ENCODE results near the gene NCBP3.

NCBP3 gene

DNA sequence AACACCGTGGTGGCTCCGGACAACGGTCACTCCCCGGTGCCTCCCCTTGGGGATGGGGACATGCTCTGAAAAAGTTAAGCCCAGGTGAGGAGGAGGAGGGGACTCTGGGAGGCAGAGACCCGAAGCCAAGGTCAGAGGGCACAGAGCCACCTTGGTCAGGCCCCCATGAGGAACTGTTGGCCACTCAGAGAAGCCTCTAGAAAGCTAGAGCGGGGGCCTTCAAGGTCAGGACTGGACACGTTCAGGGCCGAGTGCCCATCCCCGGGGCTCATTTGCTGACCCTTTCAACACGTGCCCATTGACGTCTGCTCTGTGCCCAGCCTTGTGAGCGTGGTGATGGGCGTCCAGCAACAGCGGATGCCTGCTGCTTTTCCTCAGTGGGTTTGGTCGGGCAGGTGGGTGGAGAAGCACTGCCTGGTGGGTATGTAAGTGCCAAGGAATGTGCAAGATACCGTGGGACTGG lies 84.1 kb downstream of the NCBP3 start:
- Histone ChIP-seq H4K8ac (ENCODE audit: low read depth, low read length) (no peak overlapping the region), H4K12ac (ENCODE audit: low read depth, low read length) (no peak overlapping the region), H2AK5ac (ENCODE audit: low read length) (no peak overlapping the region), H3K14ac (ENCODE audit: low read length) (no peak overlapping the region), H3K79me1 (ENCODE audit: low read length) (no peaks in the 10 kb centered on the region), H3K4me2 (ENCODE audit: low read length) (no peak overlapping the region), H3K36me3 (ENCODE audit: control insufficient read depth in 1 of 2, insufficient read depth in 2 of 2, low read length in 2 of 2) (no peaks in the 10 kb centered on the region), H4K91ac (ENCODE audit: low read depth, low read length) (no peak overlapping the region), H3K4me3 (ENCODE audit: low read depth, low read length) (no peak overlapping the region), H2BK5ac (ENCODE audit: low read depth, low read length, poor library complexity) (no peak overlapping the region), H2AFZ (ENCODE audit: insufficient read depth, low read length, poor library complexity) (no peak overlapping the region), H3K4me1 (ENCODE audit: control insufficient read depth in 1 of 2, insufficient read depth in 2 of 2, low read length in 2 of 2) (no peaks in the 10 kb centered on the region), H3K18ac (ENCODE audit: low read length) (no peak overlapping the region), H3K79me2 (ENCODE audit: control insufficient read depth, insufficient read depth, low read length, poor library complexity) (no peaks in the 10 kb centered on the region), H3K9me3 (ENCODE audit: insufficient read depth, low read depth, low read length) (peaks cover 6% of the 10 kb centered on the region), H3K9ac (ENCODE audit: low read length) (no peak overlapping the region), H2BK12ac (ENCODE audit: low read length) (no peak overlapping the region), H2BK120ac (ENCODE audit: insufficient read depth, low read length, poor library complexity) (no peak overlapping the region), H3K27me3 (ENCODE audit: insufficient read depth, low read length) (no peaks in the 10 kb centered on the region), H3K23ac (ENCODE audit: low read length) (no peak overlapping the region), H3K4ac (ENCODE audit: low read depth, low read length) (no peak overlapping the region), H3K27ac (ENCODE audit: low read depth, low read length) (no peak overlapping the region)
- no peak for DNase-seq
- WGBS (ENCODE audit: extremely low coverage, insufficient coverage, insufficient read length) = no CpG with 5 or more reads among the region's 16 CpGs

DNA sequence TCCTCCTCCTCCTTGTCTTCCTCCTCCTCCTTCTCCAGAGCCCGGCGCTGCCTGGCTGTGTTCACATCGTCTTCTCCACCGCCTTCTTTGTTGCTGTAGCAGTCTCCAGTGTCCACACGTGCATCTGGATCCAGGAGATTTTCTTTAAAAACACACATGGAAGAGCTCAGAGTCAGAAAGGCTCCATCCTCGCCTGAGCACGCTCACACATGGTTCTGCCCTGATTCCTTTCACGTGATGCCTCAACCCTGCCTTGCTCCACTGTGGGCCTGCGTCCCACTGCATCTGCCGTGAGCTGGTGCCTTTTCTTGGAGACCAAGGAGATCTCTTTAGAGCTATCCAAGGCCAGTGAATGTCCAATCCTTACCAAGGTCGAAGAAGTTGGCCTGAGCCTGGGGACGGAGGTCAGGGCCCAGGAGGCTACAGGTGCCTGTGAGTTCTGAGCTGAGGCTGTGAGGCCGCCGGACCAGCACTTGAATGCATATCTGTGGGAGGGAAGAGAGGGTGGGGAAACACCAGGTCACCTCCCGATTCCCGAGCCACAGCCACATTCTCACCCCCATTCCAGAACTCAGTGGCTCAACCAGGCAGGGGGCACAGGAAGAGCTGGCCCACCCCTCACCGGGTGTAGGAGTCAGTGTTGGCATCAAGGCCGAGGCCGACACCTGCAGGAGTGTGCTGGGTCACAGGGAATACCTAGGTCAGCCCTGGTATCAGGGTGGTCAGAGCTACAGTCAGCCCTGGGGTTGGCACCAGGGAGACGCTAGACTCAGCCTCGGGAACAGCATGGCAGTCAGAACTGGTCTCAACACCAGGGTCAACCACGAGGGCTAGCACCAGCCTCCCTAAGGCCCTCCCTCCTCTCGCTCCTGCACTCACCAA lies 84.8 kb downstream of the NCBP3 start:
- Histone ChIP-seq H2AFZ (ENCODE audit: insufficient read depth, low read length, poor library complexity) (no peak overlapping the region), H3K14ac (ENCODE audit: low read length) (no peak overlapping the region), H3K18ac (ENCODE audit: low read length) (no peak overlapping the region), H3K4me1 (ENCODE audit: control insufficient read depth in 1 of 2, insufficient read depth in 2 of 2, low read length in 2 of 2) (no peaks in the 10 kb centered on the region), H3K4ac (ENCODE audit: low read depth, low read length) (no peak overlapping the region), H3K9me3 (ENCODE audit: insufficient read depth, low read depth, low read length) (peaks cover 6% of the 10 kb centered on the region), H4K12ac (ENCODE audit: low read depth, low read length) (no peak overlapping the region), H3K27ac (ENCODE audit: low read depth, low read length) (no peak overlapping the region), H3K27me3 (ENCODE audit: insufficient read depth, low read length) (no peaks in the 10 kb centered on the region), H3K79me1 (ENCODE audit: low read length) (no peaks in the 10 kb centered on the region), H3K9ac (ENCODE audit: low read length) (no peak overlapping the region), H3K79me2 (ENCODE audit: control insufficient read depth, insufficient read depth, low read length, poor library complexity) (no peaks in the 10 kb centered on the region), H2BK12ac (ENCODE audit: low read length) (no peak overlapping the region), H2BK5ac (ENCODE audit: low read depth, low read length, poor library complexity) (no peak overlapping the region), H3K4me2 (ENCODE audit: low read length) (no peak overlapping the region), H3K4me3 (ENCODE audit: low read depth, low read length) (no peak overlapping the region), H2AK5ac (ENCODE audit: low read length) (no peak overlapping the region), H4K8ac (ENCODE audit: low read depth, low read length) (no peak overlapping the region), H3K36me3 (ENCODE audit: control insufficient read depth in 1 of 2, insufficient read depth in 2 of 2, low read length in 2 of 2) (no peaks in the 10 kb centered on the region), H3K23ac (ENCODE audit: low read length) (no peak overlapping the region), H2BK120ac (ENCODE audit: insufficient read depth, low read length, poor library complexity) (no peak overlapping the region), H4K91ac (ENCODE audit: low read depth, low read length) (no peak overlapping the region)
- no CpG with 5 or more reads among the region's 23 CpGs for WGBS (ENCODE audit: extremely low coverage, insufficient coverage, insufficient read length)
- no peak for DNase-seq

DNA sequence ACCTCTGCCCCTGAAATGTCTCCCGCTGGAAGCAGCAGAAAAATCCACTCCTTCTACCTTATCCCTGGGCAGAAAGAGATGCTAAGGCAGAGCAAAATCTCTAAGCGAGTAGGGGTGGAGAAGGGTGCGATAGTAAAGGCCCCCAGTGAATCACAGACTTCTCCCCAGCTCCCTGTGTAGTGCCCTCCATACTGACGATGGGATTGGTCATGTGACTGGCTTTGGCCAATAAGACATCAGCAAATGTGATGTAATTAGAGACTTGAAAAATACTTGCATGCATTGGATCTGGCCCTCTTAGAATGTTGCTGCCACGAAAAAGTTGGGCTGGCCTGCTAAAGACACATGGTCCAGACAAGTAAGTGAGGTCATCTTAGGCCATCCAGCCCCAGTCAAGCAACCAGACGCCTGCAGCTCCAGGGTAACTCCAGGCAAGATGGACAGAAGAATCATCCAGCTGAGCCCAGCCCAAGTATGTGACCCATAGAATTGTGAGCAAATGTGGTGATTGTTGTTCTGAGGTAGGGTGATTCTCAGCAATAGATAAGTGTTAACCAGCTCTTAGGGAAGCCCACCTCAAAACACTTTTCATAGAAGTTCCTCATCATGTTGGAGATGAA lies 86.3 kb downstream of the NCBP3 start:
- no peak overlapping the region for H4K91ac ChIP-seq (ENCODE audit: low read depth, low read length)
- peaks cover 4 to 6% of the 10 kb centered on the region in 2 experiments for H3K4me1 ChIP-seq (ENCODE audit: control insufficient read depth in 1 of 2, insufficient read depth in 2 of 2, low read length in 2 of 2)
- H3K4me3 ChIP-seq (ENCODE audit: low read depth, low read length) = no peak overlapping the region
- H3K9me3 ChIP-seq (ENCODE audit: insufficient read depth, low read depth, low read length) = peaks cover 6% of the 10 kb centered on the region
- WGBS (ENCODE audit: extremely low coverage, insufficient coverage, insufficient read length) = no CpG with 5 or more reads among the region's 6 CpGs
- no peak overlapping the region for H2AFZ ChIP-seq (ENCODE audit: insufficient read depth, low read length, poor library complexity)
- no peak overlapping the region for H2BK120ac ChIP-seq (ENCODE audit: insufficient read depth, low read length, poor library complexity)
- H3K9ac ChIP-seq (ENCODE audit: low read length) = no peak overlapping the region
- H3K4me2 ChIP-seq (ENCODE audit: low read length) = no peak overlapping the region
- no peaks in the 10 kb centered on the region for H3K36me3 ChIP-seq (ENCODE audit: control insufficient read depth in 1 of 2, insufficient read depth in 2 of 2, low read length in 2 of 2)
- H3K27me3 ChIP-seq (ENCODE audit: insufficient read depth, low read length) = no peaks in the 10 kb centered on the region
- H3K27ac ChIP-seq (ENCODE audit: low read depth, low read length) = no peak overlapping the region
- H2BK5ac ChIP-seq (ENCODE audit: low read depth, low read length, poor library complexity) = no peak overlapping the region
- no peak overlapping the region for H3K4ac ChIP-seq (ENCODE audit: low read depth, low read length)
- H2BK12ac ChIP-seq (ENCODE audit: low read length) = no peak overlapping the region
- no peak overlapping the region for H4K12ac ChIP-seq (ENCODE audit: low read depth, low read length)
- H3K23ac ChIP-seq (ENCODE audit: low read length) = no peak overlapping the region
- no peak overlapping the region for H3K18ac ChIP-seq (ENCODE audit: low read length)
- no peak overlapping the region for H4K8ac ChIP-seq (ENCODE audit: low read depth, low read length)
- peaks cover 3% of the 10 kb centered on the region for H3K79me1 ChIP-seq (ENCODE audit: low read length)
- DNase-seq = no peak
- H2AK5ac ChIP-seq (ENCODE audit: low read length) = no peak overlapping the region
- peaks cover 3% of the 10 kb centered on the region for H3K79me2 ChIP-seq (ENCODE audit: control insufficient read depth, insufficient read depth, low read length, poor library complexity)
- H3K14ac ChIP-seq (ENCODE audit: low read length) = no peak overlapping the region

GRCh38 chr17:3755335-3756030 lies 90.6 kb downstream of the NCBP3 start:
- WGBS (ENCODE audit: extremely low coverage, insufficient coverage, insufficient read length) = no CpG with 5 or more reads among the region's 20 CpGs
- peak overlapping the region; percentile 7 for H3K27ac ChIP-seq (ENCODE audit: low read depth, low read length)
- H2AK5ac ChIP-seq (ENCODE audit: low read length) = peak overlapping the region; percentile 95
- H3K4me3 ChIP-seq (ENCODE audit: low read depth, low read length) = peak overlapping the region; percentile 66
- H3K4me1 ChIP-seq (ENCODE audit: control insufficient read depth in 1 of 2, insufficient read depth in 2 of 2, low read length in 2 of 2) = peaks cover 4 to 6% of the 10 kb centered on the region in 2 experiments
- DNase-seq = no peak
- peak overlapping the region; percentile 2 for H3K9ac ChIP-seq (ENCODE audit: low read length)
- peak overlapping the region; percentile 59 for H2BK120ac ChIP-seq (ENCODE audit: insufficient read depth, low read length, poor library complexity)
- peak overlapping the region; percentile 95 for H4K8ac ChIP-seq (ENCODE audit: low read depth, low read length)
- peak overlapping the region; percentile 97 for H4K12ac ChIP-seq (ENCODE audit: low read depth, low read length)
- peak overlapping the region; percentile 100 for H2AFZ ChIP-seq (ENCODE audit: insufficient read depth, low read length, poor library complexity)
- H3K23ac ChIP-seq (ENCODE audit: low read length) = no peak overlapping the region
- peak overlapping the region; percentile 82 for H3K4me2 ChIP-seq (ENCODE audit: low read length)
- no peaks in the 10 kb centered on the region for H3K27me3 ChIP-seq (ENCODE audit: insufficient read depth, low read length)
- peak overlapping the region; percentile 53 for H3K18ac ChIP-seq (ENCODE audit: low read length)
- no peak overlapping the region for H2BK12ac ChIP-seq (ENCODE audit: low read length)
- H4K91ac ChIP-seq (ENCODE audit: low read depth, low read length) = peak overlapping the region; percentile 86
- peaks cover 3% of the 10 kb centered on the region for H3K79me2 ChIP-seq (ENCODE audit: control insufficient read depth, insufficient read depth, low read length, poor library complexity)
- H3K14ac ChIP-seq (ENCODE audit: low read length) = peak overlapping the region; percentile 46
- H3K4ac ChIP-seq (ENCODE audit: low read depth, low read length) = peak overlapping the region; percentile 35
- peaks cover 3% of the 10 kb centered on the region for H3K9me3 ChIP-seq (ENCODE audit: insufficient read depth, low read depth, low read length)
- peaks cover 3% of the 10 kb centered on the region for H3K79me1 ChIP-seq (ENCODE audit: low read length)
- no peaks in the 10 kb centered on the region for H3K36me3 ChIP-seq (ENCODE audit: control insufficient read depth in 1 of 2, insufficient read depth in 2 of 2, low read length in 2 of 2)
- peak overlapping the region; percentile 31 for H2BK5ac ChIP-seq (ENCODE audit: low read depth, low read length, poor library complexity)
